Activated CD8-positive, alpha-beta T cell treated with anti-CD3 and anti-CD28 coated beads for 36 hours (primary cell): Measurements from ENCODE around the gene MYO9B. TPM values are rescaled to one million over a fixed set of nuclear protein-coding genes. Genes with fewer than 3 reads are reported as not detected.

Experiments used
- ATAC-seq: fragments of 200-7000 bp; cut with Tn5 transposase; one replicate; pipeline ENCODE4 v1.10.0; 2021; ENCODE audit warnings: mild to moderate bottlenecking, moderate library complexity
- CTCF ChIA-PET: fragments of 350-600 bp; sonication (Branson Sonifier 250); formaldehyde crosslinking; loops from one replicate; lab custom pipeline; 2021; ENCODE audit warnings: antibody characterized with exemption; lab: Charles Lee
- POLR2A ChIA-PET: fragments of 350-600 bp; sonication (Branson Sonifier 250); formaldehyde crosslinking; loops from one replicate; lab custom pipeline; 2021; ENCODE audit warnings: antibody characterized with exemption; lab: Charles Lee
- DNase-seq: peaks from one replicate; pipeline ENCODE4 v3.0.0-alpha.2; 2020
- H3K27ac Mint-ChIP-seq: one replicate; pipeline ENCODE4 v1.8.0; 2021; ENCODE audit warnings: mild to moderate bottlenecking, mixed read lengths
- H3K27me3 Mint-ChIP-seq: one replicate; pipeline ENCODE4 v1.8.0; 2021; ENCODE audit warnings: mixed read lengths
- H3K36me3 Mint-ChIP-seq: one replicate; pipeline ENCODE4 v1.8.0; 2021; ENCODE audit warnings: low read depth, mixed read lengths
- H3K4me1 Mint-ChIP-seq: one replicate; pipeline ENCODE4 v1.8.0; 2021; ENCODE audit warnings: low read depth, mixed read lengths
- H3K4me3 Mint-ChIP-seq: one replicate; pipeline ENCODE4 v1.8.0; 2021; ENCODE audit warnings: mild to moderate bottlenecking, moderate library complexity, mixed read lengths
- H3K9me3 Mint-ChIP-seq: one replicate; pipeline ENCODE4 v1.8.0; 2021; ENCODE audit warnings: mixed read lengths
- intact Hi-C: fragments of 100-400 bp; cut with micrococcal nuclease; formaldehyde crosslinking; loops from one replicate; pipeline ENCODE4 v1.10.0; 2022
- total RNA-seq, 2 experiments: library from RNA; stranded (reverse); gene quantifications; one replicate each; pipeline ENCODE4 v1.2.3, GENCODE V29; 2021
- TF ChIP-seq, protein P1 (sequence below): fragments of 200-600 bp; IDR thresholded peaks from one replicate; pipeline ENCODE4 v1.8.0; 2022; ENCODE audit warnings: antibody characterized with exemption, mild to moderate bottlenecking

The MYO9B gene
- total RNA-seq, 2 experiments from 2014 or later = 111 to 112 TPM

DNA sequence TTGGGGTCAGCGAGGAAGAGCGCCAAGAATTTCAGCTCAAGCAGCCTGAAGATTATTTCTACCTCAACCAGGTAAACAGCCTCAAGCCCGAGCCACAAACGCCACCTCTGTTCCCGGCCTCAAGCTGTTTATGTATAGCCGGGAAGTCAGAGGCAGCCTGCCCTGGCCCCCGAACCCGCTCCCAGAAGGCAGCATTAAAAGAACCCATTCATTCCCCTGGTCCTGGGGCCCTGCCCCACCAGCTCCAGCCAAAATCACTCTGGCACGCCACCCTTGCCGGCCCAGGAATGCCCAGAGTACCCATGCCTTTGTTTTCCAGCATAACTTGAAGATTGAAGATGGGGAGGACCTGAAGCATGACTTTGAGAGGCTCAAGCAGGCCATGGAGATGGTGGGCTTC, 78.4 kb downstream of the MYO9B start:
- ChIA-PET CTCF (no interaction called here), POLR2A (interaction anchor here (0.8 kb wide), 1 partner anchor 30 kb away, joined by 4 read pairs; no protein-coding TSS in a partner anchor)
- Mint-ChIP-seq H3K9me3 (no peaks in the 10 kb centered on the region), H3K27ac (no peak overlapping the region), H3K4me3 (no peak overlapping the region), H3K4me1 (peaks cover 3% of the 10 kb centered on the region), H3K36me3 (peaks cover 27% of the 10 kb centered on the region), H3K27me3 (no peaks in the 10 kb centered on the region)
- DNase-seq = no peak
- no peak for ATAC-seq
- intact Hi-C loops = no loop called here
- TF ChIP-seq, protein P1, sequence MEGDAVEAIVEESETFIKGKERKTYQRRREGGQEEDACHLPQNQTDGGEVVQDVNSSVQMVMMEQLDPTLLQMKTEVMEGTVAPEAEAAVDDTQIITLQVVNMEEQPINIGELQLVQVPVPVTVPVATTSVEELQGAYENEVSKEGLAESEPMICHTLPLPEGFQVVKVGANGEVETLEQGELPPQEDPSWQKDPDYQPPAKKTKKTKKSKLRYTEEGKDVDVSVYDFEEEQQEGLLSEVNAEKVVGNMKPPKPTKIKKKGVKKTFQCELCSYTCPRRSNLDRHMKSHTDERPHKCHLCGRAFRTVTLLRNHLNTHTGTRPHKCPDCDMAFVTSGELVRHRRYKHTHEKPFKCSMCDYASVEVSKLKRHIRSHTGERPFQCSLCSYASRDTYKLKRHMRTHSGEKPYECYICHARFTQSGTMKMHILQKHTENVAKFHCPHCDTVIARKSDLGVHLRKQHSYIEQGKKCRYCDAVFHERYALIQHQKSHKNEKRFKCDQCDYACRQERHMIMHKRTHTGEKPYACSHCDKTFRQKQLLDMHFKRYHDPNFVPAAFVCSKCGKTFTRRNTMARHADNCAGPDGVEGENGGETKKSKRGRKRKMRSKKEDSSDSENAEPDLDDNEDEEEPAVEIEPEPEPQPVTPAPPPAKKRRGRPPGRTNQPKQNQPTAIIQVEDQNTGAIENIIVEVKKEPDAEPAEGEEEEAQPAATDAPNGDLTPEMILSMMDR = no peak

DNA sequence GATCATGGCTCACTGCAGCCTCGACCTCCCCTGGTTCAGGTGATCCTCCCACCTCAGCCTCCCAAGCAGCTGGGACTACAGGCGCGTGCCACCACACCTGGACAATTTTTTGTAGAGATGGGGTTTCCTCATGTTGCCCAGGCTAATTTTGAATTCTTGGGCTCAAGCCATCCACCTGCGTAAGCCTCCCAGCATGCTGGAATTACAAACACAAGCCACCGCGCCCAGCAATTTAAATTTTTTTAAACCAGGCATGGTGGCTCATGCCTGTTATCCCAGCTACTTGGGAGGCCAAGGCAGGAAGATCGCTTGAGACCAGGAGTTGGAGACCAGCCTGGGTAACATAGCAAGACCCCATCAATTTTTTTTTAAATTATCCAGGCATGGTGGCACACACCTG, 79.7 kb downstream of the MYO9B start:
- Mint-ChIP-seq H3K27ac (no peak overlapping the region), H3K36me3 (peaks cover 36% of the 10 kb centered on the region), H3K27me3 (no peaks in the 10 kb centered on the region), H3K9me3 (no peaks in the 10 kb centered on the region), H3K4me3 (no peak overlapping the region), H3K4me1 (peaks cover 3% of the 10 kb centered on the region)
- no peak for ATAC-seq
- ChIA-PET POLR2A (no interaction called here), CTCF (no interaction called here)
- no peak for DNase-seq
- intact Hi-C loops = no loop called here
- TF ChIP-seq, protein P1 = no peak

DNA sequence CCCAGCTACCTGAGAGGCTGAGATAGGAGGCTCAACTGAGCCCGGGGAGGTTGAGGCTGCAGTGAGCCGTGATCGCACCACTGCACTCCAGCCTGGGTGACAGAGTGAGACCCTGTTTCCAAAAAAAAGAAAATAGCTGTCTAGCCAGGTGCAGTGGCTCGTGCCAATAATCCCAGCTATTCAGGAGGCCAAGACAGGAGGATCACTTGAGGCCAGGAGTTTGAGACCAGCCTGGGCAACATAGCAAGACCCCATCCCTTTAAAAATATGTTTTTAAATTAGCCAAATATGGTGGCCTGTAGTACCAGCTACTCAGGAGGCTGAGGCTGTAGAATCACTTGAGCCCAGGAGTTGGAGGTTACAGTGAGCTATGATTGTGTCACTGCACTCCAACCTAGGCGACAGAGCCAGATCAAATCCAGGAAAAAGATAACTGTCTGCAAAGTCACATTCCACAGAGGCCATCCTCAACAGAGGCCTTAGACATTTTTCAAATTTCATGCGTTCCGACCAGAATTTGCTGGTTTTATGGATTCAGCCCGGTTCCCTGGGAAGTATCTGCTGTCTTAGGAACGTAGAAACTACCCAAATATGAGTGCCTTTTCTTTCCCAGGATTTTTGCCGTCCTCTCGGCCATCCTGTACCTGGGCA, 80.8 kb downstream of the MYO9B start:
- intact Hi-C loops = no loop called here
- DNase-seq = no peak
- Mint-ChIP-seq H3K36me3 (peaks cover 38% of the 10 kb centered on the region), H3K4me3 (no peak overlapping the region), H3K27me3 (no peaks in the 10 kb centered on the region), H3K27ac (no peak overlapping the region), H3K9me3 (no peaks in the 10 kb centered on the region), H3K4me1 (peaks cover under 1% of the 10 kb centered on the region)
- TF ChIP-seq, protein P1 = no peak
- ChIA-PET POLR2A (interaction anchor here (0.9 to 1.5 kb wide), 2 partner anchors 14 to 78 kb away, joined by 3 read pairs; no protein-coding TSS in a partner anchor), CTCF (no interaction called here)
- no peak for ATAC-seq

DNA sequence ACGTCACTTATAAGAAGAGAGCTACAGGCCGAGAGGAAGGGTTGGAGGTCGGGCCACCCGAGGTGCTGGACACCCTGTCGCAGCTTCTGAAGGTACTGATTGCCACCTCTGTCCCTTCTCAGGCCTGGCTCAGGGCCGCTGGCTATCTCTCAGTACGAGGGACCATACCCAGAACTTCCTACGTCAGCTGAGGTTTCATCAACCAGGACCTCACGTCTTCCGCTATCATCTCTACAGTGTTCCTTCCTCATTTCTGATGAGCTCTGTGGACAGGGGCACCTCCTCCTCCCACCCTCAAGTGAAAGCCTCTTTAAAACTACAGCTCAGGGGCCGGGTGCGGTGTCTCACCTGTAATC, 81.3 kb downstream of the MYO9B start:
- H3K4me1 Mint-ChIP-seq = no peaks in the 10 kb centered on the region
- DNase-seq (no peak), ATAC-seq (no peak)
- H3K9me3 Mint-ChIP-seq = no peaks in the 10 kb centered on the region
- CTCF ChIA-PET = no interaction called here
- TF ChIP-seq, protein P1 = no peak
- POLR2A ChIA-PET = interaction anchor here (0.9 to 1.5 kb wide), 2 partner anchors 14 to 78 kb away, joined by 3 read pairs; no protein-coding TSS in a partner anchor
- intact Hi-C loops = no loop called here
- no peak overlapping the region for H3K4me3 Mint-ChIP-seq
- peaks cover 35% of the 10 kb centered on the region for H3K36me3 Mint-ChIP-seq
- H3K27ac Mint-ChIP-seq = no peak overlapping the region
- no peaks in the 10 kb centered on the region for H3K27me3 Mint-ChIP-seq

DNA sequence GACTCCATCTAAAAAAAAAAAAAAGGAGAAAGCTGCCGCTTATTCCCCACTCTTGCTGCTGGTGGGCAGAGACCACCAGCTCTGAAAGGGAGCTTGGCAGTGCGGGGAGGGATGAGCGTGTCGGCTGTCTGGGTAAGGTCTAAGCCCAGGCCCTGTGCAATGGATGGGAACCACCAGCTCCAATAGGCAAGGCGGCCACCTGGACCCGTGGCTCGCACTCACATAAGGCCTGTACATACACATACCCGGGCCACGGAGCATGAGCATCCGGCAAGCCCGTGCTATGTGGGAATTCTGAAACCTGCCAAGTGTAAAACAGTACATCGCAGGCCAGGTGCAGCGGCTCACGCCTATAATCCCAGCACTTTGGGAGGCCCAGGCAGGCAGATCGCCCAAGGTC, 83.0 kb downstream of the MYO9B start:
- ChIA-PET CTCF (interaction anchor here (1.5 kb wide), 1 partner anchor 124 kb away, joined by 3 read pairs; no protein-coding TSS in a partner anchor), POLR2A (no interaction called here)
- Mint-ChIP-seq H3K4me1 (no peaks in the 10 kb centered on the region), H3K27ac (no peak overlapping the region), H3K27me3 (no peaks in the 10 kb centered on the region), H3K36me3 (peaks cover 47% of the 10 kb centered on the region), H3K4me3 (no peak overlapping the region), H3K9me3 (peaks cover 4% of the 10 kb centered on the region)
- no peak for DNase-seq
- no peak for ATAC-seq
- TF ChIP-seq, protein P1 = no peak
- intact Hi-C loops = no loop called here
